Bronchial epithelial cell (primary cell): ENCODE measurements around the gene ATL1. TPM values are rescaled to one million over a fixed set of nuclear protein-coding genes. Genes with fewer than 3 reads are reported as not detected.

Experiments used
- DNase-seq: peaks from one replicate; pipeline ENCODE4 v3.0.0-alpha.2; 2010; ENCODE audit warnings: low read depth
- FAIRE-seq: peaks from 2 replicates; lab custom pipeline; 2011; peaks lifted over from hg19 to GRCh38; lab: Jason Lieb, UNC
- H3K27me3 ChIP-seq: 2 replicates; pipeline ENCODE4 v1.5.1; 2011; ENCODE audit warnings: low read length; ENCODE audit not compliant: control insufficient read depth, insufficient read depth
- H3K36me3 ChIP-seq: 2 replicates; pipeline ENCODE4 v1.5.1; 2011; ENCODE audit warnings: low read length; ENCODE audit not compliant: control insufficient read depth, insufficient read depth
- H3K4me3 ChIP-seq: 2 replicates; pipeline ENCODE4 v1.5.1; 2011; ENCODE audit warnings: mild to moderate bottlenecking, low read depth, low read length, control low read depth
- total RNA-seq: library from RNA; depleted of rRNA; stranded (reverse); fragments of >200 nt; gene quantifications from 2 replicates; pipeline ENCODE4 v1.2.1, GENCODE V29; 2014
- TF ChIP-seq, protein P1 (sequence below): IDR thresholded peaks from 2 replicates; pipeline ENCODE4 v1.5.1; 2011; ENCODE audit warnings: mild to moderate bottlenecking, moderate library complexity, low read length, control low read depth, inconsistent platforms; ENCODE audit not compliant: insufficient read depth, severe bottlenecking

ATL1 gene
- total RNA-seq, 1 donor from 2014 or later = 0.79 TPM

DNA sequence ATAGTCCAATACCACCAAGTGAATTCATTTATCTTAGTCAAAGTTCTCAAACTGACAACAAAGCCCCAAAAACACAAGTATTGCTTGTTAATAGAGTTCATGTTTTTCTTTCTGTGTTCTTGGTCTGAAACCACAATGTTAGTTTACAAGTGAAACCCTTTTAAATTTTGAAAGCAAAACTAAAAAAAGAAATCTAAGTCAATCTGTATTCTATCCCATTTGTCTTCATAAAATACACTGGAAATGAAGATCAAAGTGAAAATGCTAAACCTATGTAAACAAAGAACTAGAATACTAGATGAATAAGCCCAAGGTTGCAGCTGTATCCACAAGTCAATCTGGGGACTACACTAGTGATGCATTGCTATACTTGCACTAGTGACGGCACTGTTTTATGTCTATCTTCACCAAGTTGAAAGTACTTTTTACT, 38.0 kb upstream of the ATL1 start:
- DNase-seq (peak; percentile 49), FAIRE-seq (no peak)
- no peaks in the 10 kb centered on the region for H3K27me3 ChIP-seq
- TF ChIP-seq, protein P1, sequence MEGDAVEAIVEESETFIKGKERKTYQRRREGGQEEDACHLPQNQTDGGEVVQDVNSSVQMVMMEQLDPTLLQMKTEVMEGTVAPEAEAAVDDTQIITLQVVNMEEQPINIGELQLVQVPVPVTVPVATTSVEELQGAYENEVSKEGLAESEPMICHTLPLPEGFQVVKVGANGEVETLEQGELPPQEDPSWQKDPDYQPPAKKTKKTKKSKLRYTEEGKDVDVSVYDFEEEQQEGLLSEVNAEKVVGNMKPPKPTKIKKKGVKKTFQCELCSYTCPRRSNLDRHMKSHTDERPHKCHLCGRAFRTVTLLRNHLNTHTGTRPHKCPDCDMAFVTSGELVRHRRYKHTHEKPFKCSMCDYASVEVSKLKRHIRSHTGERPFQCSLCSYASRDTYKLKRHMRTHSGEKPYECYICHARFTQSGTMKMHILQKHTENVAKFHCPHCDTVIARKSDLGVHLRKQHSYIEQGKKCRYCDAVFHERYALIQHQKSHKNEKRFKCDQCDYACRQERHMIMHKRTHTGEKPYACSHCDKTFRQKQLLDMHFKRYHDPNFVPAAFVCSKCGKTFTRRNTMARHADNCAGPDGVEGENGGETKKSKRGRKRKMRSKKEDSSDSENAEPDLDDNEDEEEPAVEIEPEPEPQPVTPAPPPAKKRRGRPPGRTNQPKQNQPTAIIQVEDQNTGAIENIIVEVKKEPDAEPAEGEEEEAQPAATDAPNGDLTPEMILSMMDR = no peak
- H3K4me3 ChIP-seq = no peak overlapping the region
- H3K36me3 ChIP-seq = no peaks in the 10 kb centered on the region

GRCh38 chr14:50523271-50524041, 36.5 kb upstream of the ATL1 start:
- TF ChIP-seq, protein P1 = no peak
- FAIRE-seq (no peak), DNase-seq (no peak)
- Histone ChIP-seq H3K4me3 (no peak overlapping the region), H3K27me3 (no peaks in the 10 kb centered on the region), H3K36me3 (peaks cover under 1% of the 10 kb centered on the region)

DNA sequence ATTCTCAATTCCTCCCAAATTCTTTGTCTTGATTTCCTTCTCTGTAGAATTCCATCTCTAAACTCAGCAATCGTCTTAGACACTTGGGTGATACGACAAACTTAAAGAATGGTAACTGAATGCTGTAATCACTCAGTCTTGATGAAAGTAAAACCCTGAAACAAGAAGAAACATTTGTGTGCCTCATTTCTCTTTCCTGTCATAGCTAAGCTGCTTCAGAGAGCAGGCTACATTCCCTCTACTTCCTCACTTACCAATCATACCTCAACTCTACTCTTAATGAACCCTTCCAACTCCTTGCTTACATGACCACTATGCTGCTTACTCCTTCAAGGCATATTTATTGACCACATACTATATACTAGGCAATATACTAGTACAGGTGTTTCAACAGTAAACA, 35.9 kb upstream of the ATL1 start:
- DNase-seq (no peak), FAIRE-seq (no peak)
- Histone ChIP-seq H3K36me3 (peaks cover 1% of the 10 kb centered on the region), H3K4me3 (no peak overlapping the region), H3K27me3 (no peaks in the 10 kb centered on the region)
- TF ChIP-seq, protein P1 = no peak

DNA sequence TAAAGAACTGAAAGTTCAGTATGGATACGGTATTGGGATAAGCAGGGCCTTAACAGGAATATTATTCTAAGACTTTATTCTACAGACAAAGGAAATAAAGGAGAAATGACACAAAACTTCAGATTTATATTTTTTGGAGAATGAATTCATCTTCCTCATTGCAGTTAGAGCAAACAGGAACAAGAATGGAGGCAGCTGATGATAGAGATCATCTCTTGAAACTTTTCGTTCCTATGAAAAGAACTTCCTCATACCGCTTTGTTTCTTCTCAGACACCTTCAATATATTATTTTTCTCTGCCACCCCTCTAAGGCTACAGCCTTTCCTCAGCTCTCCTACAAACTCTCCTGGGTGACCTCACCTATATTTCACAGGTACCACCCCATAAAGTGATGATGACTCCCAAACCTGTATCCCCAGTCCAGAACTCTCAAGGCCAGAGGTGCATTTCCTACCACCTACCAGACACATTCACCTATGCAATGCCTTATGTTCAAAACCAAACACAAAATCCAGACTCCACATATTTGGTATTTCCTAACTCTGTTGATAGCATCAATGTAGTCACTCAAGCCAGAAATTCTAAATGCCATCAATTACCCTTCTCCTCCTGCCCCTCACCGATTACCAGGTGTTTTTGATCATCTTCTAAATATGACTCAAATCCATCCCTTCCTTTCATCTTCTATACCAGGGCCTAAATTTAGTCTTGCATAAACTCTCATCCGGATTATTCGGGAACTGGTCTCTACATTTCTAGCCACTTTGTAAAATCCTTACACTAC, 35.0 kb upstream of the ATL1 start:
- DNase-seq (peak; percentile 34), FAIRE-seq (no peak)
- Histone ChIP-seq H3K27me3 (no peaks in the 10 kb centered on the region), H3K36me3 (peaks cover 1% of the 10 kb centered on the region), H3K4me3 (no peak overlapping the region)
- TF ChIP-seq, protein P1 = no peak

DNA sequence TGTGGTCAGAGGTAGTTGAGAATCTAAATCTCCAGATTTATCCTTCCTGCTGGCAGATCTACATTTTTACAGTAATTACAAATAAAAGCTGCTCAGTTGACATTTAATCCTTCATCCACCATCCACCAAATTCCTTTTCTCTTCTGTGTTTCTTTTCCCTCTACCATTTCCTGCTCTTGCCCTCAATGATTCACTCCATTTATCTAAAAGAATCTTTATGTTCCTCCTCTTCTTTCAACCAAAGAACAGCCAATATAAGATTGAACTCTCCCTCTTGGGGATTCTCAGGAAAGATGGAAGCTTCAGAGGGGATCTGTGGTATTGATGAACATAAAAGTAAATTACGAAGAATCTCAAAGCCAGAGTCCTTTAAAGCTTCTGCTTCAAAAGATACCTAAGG, 31.9 kb upstream of the ATL1 start:
- FAIRE-seq = no peak
- TF ChIP-seq, protein P1 = no peak
- DNase-seq = no peak
- Histone ChIP-seq H3K36me3 (peaks cover 1% of the 10 kb centered on the region), H3K4me3 (no peak overlapping the region), H3K27me3 (no peaks in the 10 kb centered on the region)
